Thymus (tissue), 11 donors: Measurements from ENCODE around the gene TSPEAR. TPM values are rescaled to one million over a fixed set of nuclear protein-coding genes. Genes with fewer than 3 reads are reported as not detected.
"Not testable (repeated sequence)": the region's sequence is repeated elsewhere in the genome, so short reads cannot be mapped to it uniquely, and the experiment has no call there.

Experiments used
- DNase-seq, 9 donors: peaks; one replicate each; pipeline ENCODE4 v3.0.0-alpha.2; 2013; ENCODE audit warnings: low spot score in 9 of 9, low read depth in 6 of 9, missing footprints in 1 of 9
- H3K27ac ChIP-seq, 2 donors: one replicate each; pipeline ENCODE4 v1.5.1; 2013; ENCODE audit warnings: control low read depth in 1 of 2, low read depth in 1 of 2, low read length in 1 of 2, mild to moderate bottlenecking in 1 of 2, moderate library complexity in 1 of 2
- H3K27me3 ChIP-seq, 2 donors: one replicate each; pipeline ENCODE4 v1.5.1; 2013; ENCODE audit warnings: low read length in 1 of 2; ENCODE audit not compliant: control insufficient read depth in 2 of 2, insufficient read depth in 1 of 2
- H3K36me3 ChIP-seq, 2 donors: one replicate each; pipeline ENCODE4 v1.5.1; 2013; ENCODE audit warnings: low read length in 1 of 2, mild to moderate bottlenecking in 1 of 2, moderate library complexity in 1 of 2; ENCODE audit not compliant: control insufficient read depth in 2 of 2, insufficient read depth in 2 of 2
- H3K4me1 ChIP-seq, 2 donors: one replicate each; pipeline ENCODE4 v1.5.1; 2013; ENCODE audit warnings: low read length in 2 of 2; ENCODE audit not compliant: control insufficient read depth in 2 of 2, insufficient read depth in 2 of 2
- H3K4me3 ChIP-seq, 2 donors: one replicate each; pipeline ENCODE4 v1.5.1; 2013; ENCODE audit warnings: low read length in 2 of 2, control low read depth in 1 of 2, mild to moderate bottlenecking in 1 of 2
- H3K9me3 ChIP-seq, 2 donors: one replicate each; pipeline ENCODE4 v1.5.1; 2013; ENCODE audit warnings: low read length in 1 of 2, mild to moderate bottlenecking in 1 of 2; ENCODE audit not compliant: control insufficient read depth in 2 of 2, insufficient read depth in 1 of 2
- WGBS: extraction: QIAGEN DNeasy Blood & Tissue Kit; methylation state at CpG from one replicate; pipeline ENCODE4 v1.1.7; 2013; 5-methylcytosine and 5-hydroxymethylcytosine counted together
- polyA plus RNA-seq: library from polyadenylated mRNA; stranded (reverse); fragments of 200-250 nt; gene quantifications from one replicate; pipeline ENCODE4 v1.2.3, GENCODE V29; 2013
- total RNA-seq: library from RNA; stranded (reverse); fragments of 120-200 nt; gene quantifications from one replicate; pipeline ENCODE4 v1.2.4, GENCODE V29; 2013
- donor health status: healthy.

TSPEAR gene
- total and polyA plus RNA-seq, 2 donors = 0.07 to 0.38 TPM

GRCh38 chr21:44550807-44551206 is 160.6 kb downstream of the TSPEAR start:
- Histone ChIP-seq H3K27ac (no peak overlapping the region), H3K36me3 (no peaks in the 10 kb centered on the region), H3K4me3 (no peak overlapping the region), H3K9me3 (peaks cover 2 to 4% of the 10 kb centered on the region in 2 donors), H3K27me3 (peaks cover 0 to 6% of the 10 kb centered on the region in 2 donors), H3K4me1 (peaks cover 0 to 6% of the 10 kb centered on the region in 2 donors)
- DNase-seq = no peak
- 82% methylated on average over 10 of the region's 10 CpGs for WGBS

- not testable (repeated sequence) for H3K27ac ChIP-seq, H3K36me3 ChIP-seq, H3K4me1 ChIP-seq, H3K4me3 ChIP-seq, H3K9me3 ChIP-seq, DNase-seq, H3K27me3 ChIP-seq
- WGBS = 48% methylated on average over 17 of the region's 17 CpGs
These were observed 161.1 kb downstream of the TSPEAR start for GRCh38 chr21:44550285-44550684.

- Histone ChIP-seq H3K27ac (peak overlapping the region in 1 of 2 donors; percentile 26), H3K36me3 (no peaks in the 10 kb centered on the region), H3K4me3 (no peak overlapping the region), H3K4me1 (peaks cover 0 to 6% of the 10 kb centered on the region in 2 donors), H3K27me3 (peaks cover 0 to 6% of the 10 kb centered on the region in 2 donors), H3K9me3 (peaks cover 2 to 4% of the 10 kb centered on the region in 2 donors)
- 81% methylated on average over 25 of the region's 25 CpGs for WGBS
- DNase-seq = no peak
These were observed 161.7 kb downstream of the TSPEAR start for GRCh38 chr21:44549525-44550211.

- Histone ChIP-seq H3K27ac (peak overlapping the region in 1 of 2 donors; percentile 33), H3K4me1 (peaks cover 0 to 6% of the 10 kb centered on the region in 2 donors), H3K9me3 (peaks cover 2 to 4% of the 10 kb centered on the region in 2 donors), H3K4me3 (no peak overlapping the region), H3K27me3 (peaks cover 0 to 6% of the 10 kb centered on the region in 2 donors), H3K36me3 (no peaks in the 10 kb centered on the region)
- WGBS = 57% methylated on average over 14 of the region's 14 CpGs
- DNase-seq = no peak
These were observed 162.4 kb downstream of the TSPEAR start for GRCh38 chr21:44548922-44549321.

- Histone ChIP-seq H3K4me3 (no peak overlapping the region), H3K27me3 (peaks cover 0 to 6% of the 10 kb centered on the region in 2 donors), H3K4me1 (peaks cover 0 to 6% of the 10 kb centered on the region in 2 donors), H3K36me3 (no peaks in the 10 kb centered on the region), H3K27ac (peak overlapping the region in 1 of 2 donors; percentile 33), H3K9me3 (peaks cover 2 to 4% of the 10 kb centered on the region in 2 donors)
- no peak for DNase-seq
- 79% methylated on average over 13 of the region's 13 CpGs for WGBS
These were observed 163.0 kb downstream of the TSPEAR start for GRCh38 chr21:44548381-44548780.

- peak in 3 of 9 donors; percentile 8 to 51 (median 18) for DNase-seq
- no peak overlapping the region for H3K4me3 ChIP-seq
- peak overlapping the region in 1 of 2 donors; percentile 31 for H3K27ac ChIP-seq
- H3K36me3 ChIP-seq = no peaks in the 10 kb centered on the region
- peaks cover 0 to 5% of the 10 kb centered on the region in 2 donors for H3K27me3 ChIP-seq
- peaks cover 2 to 4% of the 10 kb centered on the region in 2 donors for H3K9me3 ChIP-seq
- H3K4me1 ChIP-seq = peaks cover 0 to 6% of the 10 kb centered on the region in 2 donors
- 50% methylated on average over 5 of the region's 5 CpGs for WGBS
These were observed 163.6 kb downstream of the TSPEAR start for GRCh38 chr21:44547656-44548331.

- H3K27me3 ChIP-seq = peaks cover 0 to 4% of the 10 kb centered on the region in 2 donors
- WGBS = 78% methylated on average over 3 of the region's 3 CpGs
- no peak overlapping the region for H3K27ac ChIP-seq
- DNase-seq = no peak
- H3K36me3 ChIP-seq = no peaks in the 10 kb centered on the region
- H3K4me3 ChIP-seq = no peak overlapping the region
- peaks cover 2 to 4% of the 10 kb centered on the region in 2 donors for H3K9me3 ChIP-seq
- H3K4me1 ChIP-seq = peaks cover 0 to 6% of the 10 kb centered on the region in 2 donors
These were observed 166.8 kb downstream of the TSPEAR start for GRCh38 chr21:44544566-44544965.

GRCh38 chr21:44542716-44543115 is 168.7 kb downstream of the TSPEAR start:
- H3K4me1 ChIP-seq = peaks cover 0 to 2% of the 10 kb centered on the region in 2 donors
- H3K4me3 ChIP-seq = no peak overlapping the region
- WGBS = 93% methylated on average over 1 of the region's 1 CpG
- no peak overlapping the region for H3K27ac ChIP-seq
- peaks cover 0 to 2% of the 10 kb centered on the region in 2 donors for H3K27me3 ChIP-seq
- DNase-seq = no peak
- no peaks in the 10 kb centered on the region for H3K36me3 ChIP-seq
- peaks cover 0 to 4% of the 10 kb centered on the region in 2 donors for H3K9me3 ChIP-seq

- no peak overlapping the region for H3K27ac ChIP-seq
- H3K36me3 ChIP-seq = no peaks in the 10 kb centered on the region
- H3K4me1 ChIP-seq = no peaks in the 10 kb centered on the region
- no peak for DNase-seq
- no peaks in the 10 kb centered on the region for H3K9me3 ChIP-seq
- H3K4me3 ChIP-seq = no peak overlapping the region
- H3K27me3 ChIP-seq = peaks cover 0 to 4% of the 10 kb centered on the region in 2 donors
- 89% methylated on average over 11 of the region's 11 CpGs for WGBS
These were observed 170.6 kb downstream of the TSPEAR start for GRCh38 chr21:44540741-44541288.
